ENCODE measurements around the gene ZBTB43. TPM values are rescaled to one million over a fixed set of nuclear protein-coding genes. Genes with fewer than 3 reads are reported as not detected.

Gene ZBTB43
- total and polyA plus RNA-seq, 11 donors, result 10.7 to 42.8 (median 33.7) TPM

DNA sequence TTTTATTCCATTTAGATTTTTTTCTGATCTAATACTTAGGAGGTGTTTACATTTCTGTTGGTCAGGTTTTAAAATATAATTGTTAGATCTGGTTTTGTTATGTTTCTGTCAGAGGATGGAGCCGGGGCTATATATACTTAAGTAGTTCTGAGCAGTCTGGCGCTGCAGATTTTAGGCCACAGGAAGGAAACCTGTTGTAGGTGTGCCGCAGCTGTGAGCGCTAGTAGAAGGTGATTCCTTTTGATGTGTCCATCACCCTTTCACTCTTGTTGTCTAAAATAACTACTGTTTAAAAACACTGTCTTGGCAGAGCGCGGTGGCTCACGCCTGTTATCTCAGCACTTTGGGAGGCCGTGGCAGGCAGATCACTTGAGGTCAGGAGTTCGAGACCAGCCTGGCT lies 72.6 kb downstream of the ZBTB43 start:
- 74 to 84% (median 81%) methylated on average over 9 of the region's 9 CpGs for WGBS, 4 donors
- H3K27ac ChIP-seq, result no peak overlapping the region
- intact Hi-C loops (cut with DNase I), result no loop called here
- peaks cover 0 to 20% (median 6%) of the 10 kb centered on the region in 12 donors for H3K4me1 ChIP-seq
- no peak for ATAC-seq
- H3K36me3 ChIP-seq, result peaks cover 0 to 47% (median 26%) of the 10 kb centered on the region in 9 donors
- H3K4me3 ChIP-seq, result no peak overlapping the region
- TF ChIP-seq POLR2A (IDR thresholded peaks at IDR 0.05) (no peak), CTCF (IDR thresholded peaks at IDR 0.05) (no peak)
- H3K9me3 ChIP-seq, result no peaks in the 10 kb centered on the region
- DNase-seq, result no peak
- no peaks in the 10 kb centered on the region for H3K27me3 ChIP-seq

DNA sequence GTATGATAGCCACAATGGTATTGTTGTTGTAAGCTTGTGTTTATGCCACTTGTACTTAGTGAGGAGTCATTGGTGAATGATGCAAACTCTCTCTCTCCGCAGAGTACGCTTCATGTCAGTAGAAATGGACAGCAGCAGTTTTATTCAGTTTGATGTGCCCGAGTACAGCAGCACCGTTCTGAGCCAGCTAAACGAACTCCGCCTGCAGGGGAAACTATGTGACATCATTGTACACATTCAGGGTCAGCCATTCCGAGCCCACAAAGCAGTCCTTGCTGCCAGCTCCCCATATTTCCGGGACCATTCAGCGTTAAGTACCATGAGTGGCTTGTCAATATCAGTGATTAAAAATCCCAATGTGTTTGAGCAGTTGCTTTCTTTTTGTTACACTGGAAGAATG lies 74.4 kb downstream of the ZBTB43 start:
- H3K9me3 ChIP-seq, result no peaks in the 10 kb centered on the region
- DNase-seq (no peak), ATAC-seq (no peak)
- H3K27ac ChIP-seq, result no peak overlapping the region
- WGBS, 4 donors, result 80 to 85% (median 84%) methylated on average over 9 of the region's 9 CpGs
- H3K36me3 ChIP-seq, result peaks cover 0 to 60% (median 38%) of the 10 kb centered on the region in 9 donors
- intact Hi-C loops (cut with DNase I), result no loop called here
- peaks cover 0 to 20% (median 6%) of the 10 kb centered on the region in 12 donors for H3K4me1 ChIP-seq
- no peak for TF ChIP-seq POLR2A (IDR thresholded peaks at IDR 0.05)
- no peak for TF ChIP-seq CTCF (IDR thresholded peaks at IDR 0.05)
- no peaks in the 10 kb centered on the region for H3K27me3 ChIP-seq
- H3K4me3 ChIP-seq, result no peak overlapping the region

DNA sequence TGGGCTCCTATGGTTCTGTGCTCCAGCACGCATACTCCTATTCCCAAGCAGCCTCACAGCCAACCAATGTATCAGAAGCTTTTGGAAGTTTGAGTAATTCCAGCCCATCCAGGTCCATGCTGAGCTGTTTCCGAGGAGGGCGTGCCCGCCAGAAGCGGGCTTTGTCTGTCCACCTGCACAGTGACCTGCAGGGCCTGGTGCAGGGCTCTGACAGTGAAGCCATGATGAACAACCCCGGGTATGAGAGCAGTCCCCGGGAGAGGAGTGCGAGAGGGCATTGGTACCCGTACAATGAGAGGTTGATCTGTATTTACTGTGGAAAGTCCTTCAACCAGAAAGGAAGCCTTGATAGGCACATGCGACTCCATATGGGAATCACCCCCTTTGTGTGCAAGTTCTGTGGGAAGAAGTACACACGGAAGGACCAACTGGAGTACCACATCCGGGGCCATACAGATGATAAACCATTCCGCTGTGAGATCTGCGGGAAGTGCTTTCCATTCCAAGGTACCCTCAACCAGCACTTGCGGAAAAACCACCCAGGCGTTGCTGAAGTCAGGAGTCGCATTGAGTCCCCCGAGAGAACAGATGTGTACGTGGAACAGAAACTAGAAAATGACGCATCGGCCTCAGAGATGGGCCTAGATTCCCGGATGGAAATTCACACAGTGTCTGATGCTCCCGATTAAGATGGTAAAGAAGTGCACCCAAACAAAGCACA lies 75.5 kb downstream of the ZBTB43 start:
- WGBS, 4 donors, result 93 to 97% (median 95%) methylated on average over 23 of the region's 23 CpGs
- ATAC-seq (peak in 1 of 4 donors; percentile 40), DNase-seq (no peak)
- intact Hi-C loops (cut with DNase I), result no loop called here
- peaks cover 0 to 60% (median 38%) of the 10 kb centered on the region in 9 donors for H3K36me3 ChIP-seq
- H3K4me3 ChIP-seq, result no peak overlapping the region
- TF ChIP-seq CTCF (IDR thresholded peaks at IDR 0.05) (no peak), POLR2A (IDR thresholded peaks at IDR 0.05) (no peak)
- no peak overlapping the region for H3K27ac ChIP-seq
- H3K4me1 ChIP-seq, result peaks cover 0 to 21% (median 9%) of the 10 kb centered on the region in 12 donors
- no peaks in the 10 kb centered on the region for H3K27me3 ChIP-seq
- no peaks in the 10 kb centered on the region for H3K9me3 ChIP-seq

GRCh38 chr9:126880947-126881332 lies 76.1 kb downstream of the ZBTB43 start:
- Histone ChIP-seq H3K36me3 (peaks cover 0 to 60% (median 38%) of the 10 kb centered on the region in 9 donors), H3K4me3 (no peak overlapping the region)
- 63 to 74% (median 67%) methylated on average over 6 of the region's 6 CpGs for WGBS, 4 donors

More at GRCh38 chr9:126880947-126881332, 76.1 kb downstream of the ZBTB43 start:
- Histone ChIP-seq H3K27me3 (no peaks in the 10 kb centered on the region), H3K4me1 (peaks cover 0 to 24% (median 10%) of the 10 kb centered on the region in 12 donors), H3K9me3 (no peaks in the 10 kb centered on the region), H3K27ac (no peak overlapping the region)
- intact Hi-C loops (cut with DNase I), result no loop called here
- TF ChIP-seq CTCF (IDR thresholded peaks at IDR 0.05) (no peak), POLR2A (IDR thresholded peaks at IDR 0.05) (no peak)
- no peak for DNase-seq
- peak; percentile 48 to 78 (median 68) for ATAC-seq
